Left hindlimb (tissue), 1 donor: ENCODE measurements around the gene SASH1.

Experiments used
- DNase-seq: peaks from one replicate; pipeline ENCODE4 v3.0.0-alpha.2; 2018

Gene SASH1

GRCh38 chr6:148342350-148343046, at the start of gene SASH1:
Gene SASH1, plus strand, starts transcription at chr6:148342838. Its CDS starts 230 bp downstream, at chr6:148343068.
- DNase-seq: peak; percentile 75

GRCh38 chr6:148293181-148293995, 49.2 kb upstream of the SASH1 start:
- DNase-seq: no peak

GRCh38 chr6:148294059-148294458, 48.6 kb upstream of the SASH1 start:
- DNase-seq: no peak

GRCh38 chr6:148295261-148295887, 47.3 kb upstream of the SASH1 start:
- DNase-seq: no peak

GRCh38 chr6:148296771-148297170, 45.9 kb upstream of the SASH1 start:
- peak; percentile 59 for DNase-seq

- no peak for DNase-seq
These were observed 44.0 kb upstream of the SASH1 start for GRCh38 chr6:148298683-148299082.

GRCh38 chr6:148303616-148304015, 39.0 kb upstream of the SASH1 start:
- no peak for DNase-seq

GRCh38 chr6:148304976-148305375, 37.7 kb upstream of the SASH1 start:
- DNase-seq: no peak

GRCh38 chr6:148306286-148306685, 36.4 kb upstream of the SASH1 start:
- no peak for DNase-seq

- DNase-seq: no peak
These were observed 35.2 kb upstream of the SASH1 start for GRCh38 chr6:148307405-148307804.

GRCh38 chr6:148309301-148309700, 33.3 kb upstream of the SASH1 start:
- no peak for DNase-seq

- DNase-seq: no peak
These were observed 30.5 kb upstream of the SASH1 start for GRCh38 chr6:148311966-148312669.

GRCh38 chr6:148313488-148313887, 29.1 kb upstream of the SASH1 start:
- no peak for DNase-seq

- no peak for DNase-seq
These were observed 26.3 kb upstream of the SASH1 start for GRCh38 chr6:148316308-148316707.

GRCh38 chr6:148317051-148317450, 25.6 kb upstream of the SASH1 start:
- DNase-seq: no peak

GRCh38 chr6:148317739-148318138, 24.9 kb upstream of the SASH1 start:
- DNase-seq: no peak

- no peak for DNase-seq
These were observed 19.9 kb upstream of the SASH1 start for GRCh38 chr6:148322704-148323103.

- DNase-seq: no peak
These were observed 19.3 kb upstream of the SASH1 start for GRCh38 chr6:148323344-148323743.

- DNase-seq: no peak
These were observed 18.2 kb upstream of the SASH1 start for GRCh38 chr6:148324297-148324985.

GRCh38 chr6:148325316-148326068, 17.1 kb upstream of the SASH1 start:
- DNase-seq: no peak

GRCh38 chr6:148328876-148329555, 13.6 kb upstream of the SASH1 start:
- no peak for DNase-seq
